Activated gamma-delta T cell treated with Interleukin-2 at 50 U/mL for 16 hours (primary cell): ENCODE measurements around the gene BAZ1A.
"Not testable (repeated sequence)": the region's sequence is repeated elsewhere in the genome, so short reads cannot be mapped to it uniquely, and the experiment has no call there.

ENCODE experiments used
- DNase-seq: peaks from one replicate; pipeline ENCODE4 v3.0.0-alpha.2; 2020

BAZ1A gene

DNA sequence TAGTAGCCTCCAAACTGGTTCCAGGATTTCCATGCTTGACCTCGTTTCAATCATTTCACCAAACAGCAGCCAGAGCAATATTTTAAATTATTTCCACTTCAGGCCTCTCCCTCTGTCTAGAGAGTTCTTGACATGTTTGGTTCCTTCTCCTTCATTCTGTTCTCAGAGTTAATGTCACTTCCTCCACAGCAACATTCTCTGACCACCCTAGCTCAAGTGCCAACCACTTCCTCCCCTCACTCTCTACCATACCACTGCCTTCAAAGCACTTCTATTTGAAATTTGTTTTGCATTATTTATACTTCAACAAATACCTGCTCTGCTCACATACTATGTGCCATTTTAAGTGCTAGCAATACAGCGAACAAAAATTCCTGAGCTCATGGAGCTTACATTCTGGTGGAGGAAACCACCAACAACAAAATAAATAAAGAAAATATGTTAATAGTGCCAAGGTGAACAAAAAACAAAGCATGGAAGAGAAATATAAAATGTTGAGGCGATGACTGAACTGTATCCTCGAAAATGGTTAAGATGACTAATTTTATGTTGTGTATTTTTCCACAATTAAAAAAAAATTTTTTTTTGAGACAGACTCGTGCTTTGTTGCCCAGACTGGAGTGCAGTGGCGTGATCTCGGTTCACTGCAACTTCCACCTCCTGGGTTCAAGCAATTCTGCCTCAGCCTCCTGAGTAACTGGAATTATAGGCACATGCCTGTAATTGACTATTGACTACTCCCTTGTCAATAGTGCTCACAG, 17.3 kb downstream of the BAZ1A start:
- peak; percentile 30 for DNase-seq

- DNase-seq = no peak
Measured at GRCh38 chr14:34853041-34853440, 22.1 kb downstream of the BAZ1A start.

DNA sequence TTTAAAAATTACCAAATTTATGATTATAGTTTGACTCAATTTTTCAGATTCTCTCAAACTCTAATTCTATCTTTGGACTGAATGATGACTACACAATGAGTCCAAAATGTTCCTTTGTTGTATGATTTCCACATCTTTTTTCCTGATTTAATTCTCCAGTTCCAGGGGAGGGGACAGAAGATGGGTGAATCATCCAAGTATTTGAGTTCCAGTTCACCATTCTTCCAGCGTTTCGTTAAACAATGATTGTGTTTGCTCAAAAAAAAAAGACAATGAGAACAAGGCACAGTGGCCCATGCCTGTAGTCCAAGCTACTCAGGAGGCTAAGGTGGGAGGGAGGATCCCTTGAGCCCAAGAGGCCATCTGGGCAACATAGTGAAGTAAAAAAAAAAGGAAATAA, 23.8 kb downstream of the BAZ1A start:
- DNase-seq = no peak

DNA sequence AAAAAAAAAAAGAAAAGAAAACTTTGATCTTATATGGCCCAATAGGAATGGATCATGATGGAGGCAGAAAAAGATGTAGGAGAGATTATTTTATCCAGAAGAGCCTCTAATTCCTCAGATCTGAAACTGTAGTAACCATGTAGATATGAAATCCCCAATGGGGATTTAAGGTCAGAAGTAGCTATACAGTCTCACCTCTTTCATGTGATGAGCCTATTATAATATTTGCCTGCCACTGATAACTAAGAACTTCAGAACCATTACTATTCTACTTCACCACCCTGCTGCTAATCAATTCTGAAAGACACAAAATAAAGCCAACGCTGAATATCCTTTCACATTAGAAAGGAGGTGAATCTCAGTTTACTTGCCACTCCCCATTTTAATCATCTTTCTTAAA, 29.3 kb downstream of the BAZ1A start:
- no peak for DNase-seq

DNA sequence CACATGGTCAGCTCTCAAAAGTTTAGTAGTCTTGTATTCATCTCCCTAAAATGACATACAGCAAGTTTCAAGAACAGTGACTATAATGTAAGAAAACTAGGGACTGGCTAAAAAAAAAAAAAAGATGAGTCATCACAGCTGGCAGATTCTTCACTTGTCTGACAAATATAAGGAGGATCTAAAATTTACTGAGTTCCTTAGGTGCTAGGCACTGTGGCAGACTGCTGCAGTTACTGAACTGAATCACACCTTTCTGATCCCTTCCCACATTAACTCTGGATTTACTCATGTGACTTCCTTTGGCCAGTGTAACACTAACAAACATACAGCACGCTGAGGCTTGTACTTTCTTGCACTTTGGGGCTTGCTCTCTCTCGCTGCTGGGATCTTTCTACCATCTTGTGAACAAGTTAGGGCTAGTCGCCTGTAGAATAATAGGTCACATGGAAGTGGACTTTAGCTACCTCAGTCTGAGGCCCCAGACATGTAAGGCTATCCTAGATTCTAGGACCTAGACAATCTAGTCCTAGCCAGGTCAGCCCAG, 32.1 kb downstream of the BAZ1A start:
- no peak for DNase-seq

DNA sequence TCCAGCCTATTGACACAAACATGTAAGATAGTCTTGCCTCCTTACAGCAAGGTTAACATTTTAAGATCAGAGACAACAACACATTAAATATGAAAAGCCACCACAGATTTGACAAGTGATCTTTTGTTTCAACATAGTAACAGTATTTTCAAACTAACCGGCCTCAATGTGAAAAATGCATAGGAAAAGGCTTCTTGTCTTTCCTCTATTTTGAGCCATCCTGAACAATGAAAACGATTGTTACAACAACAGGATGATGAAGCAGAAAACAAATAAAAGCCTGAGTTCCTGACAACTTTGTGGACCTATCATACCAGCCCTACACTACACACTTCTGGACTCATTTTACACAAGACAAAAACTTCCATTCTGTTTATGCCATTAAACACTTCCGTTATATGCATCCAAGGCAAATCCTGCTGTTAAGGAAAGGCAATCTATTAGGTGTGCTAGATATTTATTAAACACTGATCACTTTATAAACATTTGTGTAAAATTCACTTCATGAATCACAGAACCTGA, 37.3 kb downstream of the BAZ1A start:
- no peak for DNase-seq

GRCh38 chr14:34835312-34835711, 39.8 kb downstream of the BAZ1A start:
- no peak for DNase-seq

DNA sequence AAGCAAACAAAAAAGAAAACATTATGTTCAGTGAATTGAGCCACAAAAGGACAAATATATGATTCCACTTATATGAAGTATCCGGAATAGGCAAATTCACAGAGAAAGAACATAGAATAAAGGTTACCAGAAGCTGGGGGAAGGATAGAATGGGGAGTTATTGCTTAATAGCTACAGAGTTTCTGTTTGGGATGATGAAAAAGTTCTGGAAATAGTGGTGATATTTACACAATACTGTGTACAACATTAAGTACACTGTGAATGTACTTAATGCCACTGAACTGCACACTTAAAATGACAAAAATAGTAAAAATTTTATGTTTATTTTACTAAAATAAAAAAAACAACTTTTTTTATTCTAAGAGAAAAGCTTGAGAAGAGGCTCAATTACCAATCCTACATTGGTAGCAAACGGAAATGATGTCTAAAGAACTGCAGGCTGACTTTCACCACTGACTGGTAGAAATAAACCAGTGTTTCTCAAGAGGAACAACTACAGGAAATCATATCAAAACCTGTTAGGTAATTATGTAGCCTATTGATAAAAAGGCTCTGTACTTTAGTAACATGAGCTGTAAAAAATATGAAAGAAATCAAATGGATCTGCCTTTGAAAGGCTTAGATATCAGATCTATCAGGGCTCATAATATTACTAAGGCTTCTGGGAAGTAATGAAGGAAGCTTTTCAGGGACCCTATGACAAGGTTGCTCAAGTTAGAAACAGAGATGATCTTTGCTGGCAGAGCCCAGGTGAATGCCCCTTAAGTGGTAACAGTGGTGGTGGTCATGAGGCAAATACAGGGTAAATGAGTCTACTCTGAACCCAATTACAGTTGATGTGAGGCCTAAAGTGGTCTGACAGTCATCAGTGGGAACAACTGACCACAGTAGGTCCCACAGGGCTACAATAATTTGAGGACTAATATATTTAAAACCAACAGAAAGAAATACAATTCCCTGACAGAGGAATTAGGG, 41.3 kb downstream of the BAZ1A start:
- DNase-seq = no peak

DNA sequence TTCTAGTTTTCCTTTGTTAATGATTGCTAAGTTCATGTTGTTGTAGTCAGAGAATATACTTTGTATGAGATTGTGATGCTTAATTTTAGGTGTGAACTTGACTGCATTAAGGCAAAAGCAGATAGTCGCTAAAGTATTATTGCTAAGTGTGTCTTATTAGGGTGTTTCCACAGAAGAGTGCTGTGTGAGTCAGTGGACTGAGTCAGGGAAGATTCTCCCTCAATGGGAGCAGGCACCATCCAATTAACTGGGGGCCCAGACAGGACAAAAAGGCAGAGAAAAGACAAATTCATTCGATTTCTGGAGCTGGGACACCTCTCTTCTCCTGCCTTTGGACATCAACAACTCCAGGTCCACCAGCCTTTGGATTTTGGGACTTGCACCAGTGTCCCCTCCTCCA, 48.5 kb downstream of the BAZ1A start:
- no peak for DNase-seq

DNA sequence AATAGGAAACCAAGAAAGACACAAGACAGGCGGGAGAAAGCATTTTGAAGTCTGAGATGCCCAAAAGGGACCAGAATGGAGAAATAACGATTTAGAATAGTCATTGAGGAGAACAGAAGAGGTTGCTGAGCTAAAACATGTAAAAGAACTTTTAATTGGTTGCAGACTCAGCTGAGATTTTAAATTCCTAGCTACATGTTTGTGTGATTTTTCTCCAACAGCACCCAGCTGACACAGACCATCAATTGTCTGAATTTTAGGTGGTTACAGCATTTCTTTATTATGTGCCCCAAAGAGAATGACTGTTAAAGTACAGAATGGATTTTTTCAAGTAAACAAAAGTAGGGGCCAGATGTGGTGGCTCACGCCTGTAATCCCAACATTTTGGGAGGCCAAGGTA, 50.3 kb downstream of the BAZ1A start:
- no peak for DNase-seq

DNA sequence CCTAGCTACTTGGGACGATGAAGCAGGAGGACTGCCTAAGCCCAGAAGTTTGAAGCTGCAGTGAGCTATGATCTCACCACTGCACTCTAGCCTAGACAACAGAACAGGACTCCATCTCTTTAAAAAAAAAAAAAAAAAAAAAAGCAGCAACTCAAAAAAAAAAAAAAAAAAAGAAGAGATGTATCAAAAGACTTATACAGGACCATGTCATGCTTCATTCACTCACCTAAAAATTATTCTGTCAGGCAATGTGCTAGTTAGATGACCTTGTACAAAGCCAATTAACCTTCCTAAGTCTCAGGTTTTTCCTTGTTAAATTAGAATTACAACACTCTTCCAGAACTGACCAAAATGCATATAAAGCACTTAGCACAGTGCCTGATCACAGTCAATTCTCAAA, 50.9 kb downstream of the BAZ1A start:
- DNase-seq = no peak

- no peak for DNase-seq
Measured at GRCh38 chr14:34817768-34818167, 57.4 kb downstream of the BAZ1A start.

- DNase-seq = no peak
Measured at GRCh38 chr14:34810028-34810427, 65.1 kb downstream of the BAZ1A start.

GRCh38 chr14:34806257-34806656, 68.9 kb downstream of the BAZ1A start:
- DNase-seq = no peak

GRCh38 chr14:34804933-34805332, 70.2 kb downstream of the BAZ1A start:
- no peak for DNase-seq

- DNase-seq = not testable (repeated sequence)
Measured at GRCh38 chr14:34798861-34799260, 76.3 kb downstream of the BAZ1A start.

DNA sequence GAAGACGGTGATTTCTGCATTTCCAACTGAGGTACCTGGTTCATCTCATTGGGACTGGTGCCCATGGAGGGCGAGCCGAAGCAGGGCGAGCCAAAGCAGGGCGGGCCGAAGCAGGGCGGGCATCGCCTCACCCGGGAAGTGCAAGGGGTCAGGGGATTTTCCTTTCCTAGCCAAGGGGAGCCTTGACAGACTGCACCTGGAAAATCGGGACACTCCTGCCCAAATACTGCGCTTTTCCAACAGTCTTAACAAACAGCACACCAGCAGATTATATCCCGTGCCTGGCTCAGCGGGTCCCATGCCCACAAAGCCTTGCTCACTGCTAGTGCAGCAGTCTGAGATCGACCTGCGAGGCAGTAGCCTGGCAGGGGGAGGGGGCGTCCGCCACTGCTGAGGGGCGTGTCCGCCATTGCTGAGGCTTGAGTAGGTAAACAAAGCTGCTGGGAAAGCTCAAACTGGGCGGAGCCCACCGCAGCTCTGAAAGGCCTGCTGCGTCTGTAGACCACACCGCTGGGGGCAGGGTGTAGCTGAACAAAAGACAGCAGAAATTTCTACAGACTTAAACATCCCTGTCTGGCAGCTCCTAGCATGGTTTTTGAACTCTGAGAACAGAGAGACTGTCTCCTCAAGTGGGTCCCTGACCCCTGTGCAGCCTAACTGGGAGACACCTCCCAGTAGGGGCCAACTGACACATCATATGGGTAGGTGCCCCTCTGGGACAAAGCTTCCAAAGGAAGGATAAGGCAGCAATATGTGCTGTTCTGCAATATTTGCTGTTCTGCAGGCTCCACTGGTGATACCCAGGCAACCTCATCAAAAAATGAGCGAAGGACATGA, 77.2 kb downstream of the BAZ1A start:
- no peak for DNase-seq

GRCh38 chr14:34796902-34797301, 78.3 kb downstream of the BAZ1A start:
- DNase-seq = no peak

GRCh38 chr14:34794941-34795340, 80.2 kb downstream of the BAZ1A start:
- DNase-seq = no peak

DNA sequence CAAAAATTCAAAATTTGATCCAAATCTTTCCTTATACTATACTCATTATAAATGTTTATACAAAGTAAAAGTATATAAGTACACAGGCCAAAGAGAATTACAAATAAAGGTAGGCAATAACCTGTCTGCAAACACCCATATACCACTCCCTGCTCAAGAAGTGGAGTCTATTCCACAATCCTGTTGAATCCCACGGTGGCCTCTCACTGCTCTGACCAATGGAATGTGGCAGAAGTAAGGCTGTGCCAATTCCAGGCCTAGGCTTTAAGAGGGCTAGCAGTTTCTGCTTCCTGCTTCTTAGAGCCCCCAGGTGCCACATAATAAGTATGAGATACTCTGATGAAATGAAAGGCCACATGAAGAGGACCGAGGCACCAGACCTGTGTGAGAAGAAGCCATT, 80.9 kb downstream of the BAZ1A start:
- no peak for DNase-seq

GRCh38 chr14:34792598-34792997, 82.6 kb downstream of the BAZ1A start:
- no peak for DNase-seq

DNA sequence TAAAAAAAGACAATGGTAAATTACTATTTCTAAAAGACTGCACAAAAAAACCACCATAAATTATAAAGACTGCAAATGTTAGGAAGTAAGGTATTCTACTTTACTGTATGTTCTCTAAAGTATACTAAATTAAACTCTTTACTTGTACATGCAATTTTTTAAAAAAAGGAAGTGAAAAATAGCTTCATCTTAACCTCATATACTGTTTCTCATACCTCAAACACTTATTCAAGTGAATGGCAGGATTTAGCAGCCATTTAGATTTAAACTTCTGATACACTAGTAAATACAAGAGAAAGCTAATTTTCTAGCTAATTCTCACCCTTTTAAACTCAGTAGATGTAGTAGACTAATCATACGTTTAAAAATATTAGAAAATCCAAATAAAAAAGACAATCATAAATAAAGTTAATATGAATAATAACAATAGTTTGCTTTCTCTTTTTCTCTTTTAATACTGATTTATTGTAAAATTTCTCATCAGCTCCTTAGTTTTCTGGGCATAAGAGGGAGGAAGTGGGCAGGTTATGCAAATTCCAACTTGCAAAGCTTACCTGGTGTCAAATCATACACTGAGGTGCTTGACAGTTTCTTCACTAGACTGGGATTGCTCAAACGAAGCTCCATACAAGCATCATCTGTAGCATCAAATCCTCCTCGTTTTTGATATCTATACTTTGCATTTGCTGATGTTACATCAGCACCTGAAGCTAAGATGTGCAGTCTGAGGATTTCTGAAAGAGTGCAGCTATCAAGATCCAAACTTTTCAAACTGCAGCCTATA, 89.7 kb downstream of the BAZ1A start:
- no peak for DNase-seq
